T-helper 2 cell treated with Interferon-gamma antibody and Interleukin-4, amounts not matched to agents 5 μg/mL and 100 μg/mL, for 36 hours (primary cell): ENCODE measurements around the gene ATOX1.
"Not testable (repeated sequence)": the region's sequence is repeated elsewhere in the genome, so short reads cannot be mapped to it uniquely, and the experiment has no call there.

Source experiments
- DNase-seq: peaks from one replicate; pipeline ENCODE4 v3.0.0; 2021; ENCODE audit warnings: low spot score
- H3K27ac Mint-ChIP-seq: one replicate; pipeline ENCODE4 v1.8.0; 2021; ENCODE audit warnings: mild to moderate bottlenecking, mixed read lengths
- H3K27me3 Mint-ChIP-seq: one replicate; pipeline ENCODE4 v1.8.0; 2021; ENCODE audit warnings: low read depth, mixed read lengths
- H3K36me3 Mint-ChIP-seq: one replicate; pipeline ENCODE4 v1.8.0; 2021; ENCODE audit warnings: low read depth, mixed read lengths
- H3K4me1 Mint-ChIP-seq: one replicate; pipeline ENCODE4 v1.8.0; 2021; ENCODE audit warnings: low read depth, mixed read lengths
- H3K4me3 Mint-ChIP-seq: one replicate; pipeline ENCODE4 v1.8.0; 2022; ENCODE audit warnings: mild to moderate bottlenecking, moderate library complexity, mixed read lengths
- H3K9me3 Mint-ChIP-seq: one replicate; pipeline ENCODE4 v1.8.0; 2021; ENCODE audit warnings: mixed read lengths

The ATOX1 gene

DNA sequence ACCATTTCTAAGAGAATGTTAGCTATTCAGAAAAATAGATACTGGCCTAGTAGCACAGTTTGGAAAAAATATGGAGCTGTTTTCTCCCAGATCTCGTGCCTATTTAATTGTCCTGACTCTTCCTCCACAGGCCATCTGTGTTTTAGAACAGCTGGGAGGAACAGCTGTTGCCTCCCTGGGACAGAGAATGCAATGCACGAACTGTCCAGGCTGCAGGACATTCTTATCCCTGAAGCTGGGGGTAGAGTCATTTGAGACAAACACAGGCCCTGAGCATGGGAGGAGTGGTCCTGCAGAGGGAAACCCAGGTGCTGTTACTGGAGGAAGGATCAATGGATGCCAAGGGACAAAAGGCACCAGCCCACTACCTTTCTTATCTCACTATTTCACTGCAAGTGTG is 50.9 kb downstream of the ATOX1 start:
- H3K4me3 Mint-ChIP-seq, result no peak overlapping the region
- DNase-seq, result no peak
- H3K27ac Mint-ChIP-seq, result no peak overlapping the region
- peaks cover 13% of the 10 kb centered on the region for H3K27me3 Mint-ChIP-seq
- peaks cover 3% of the 10 kb centered on the region for H3K4me1 Mint-ChIP-seq
- no peaks in the 10 kb centered on the region for H3K36me3 Mint-ChIP-seq
- H3K9me3 Mint-ChIP-seq, result no peaks in the 10 kb centered on the region

DNA sequence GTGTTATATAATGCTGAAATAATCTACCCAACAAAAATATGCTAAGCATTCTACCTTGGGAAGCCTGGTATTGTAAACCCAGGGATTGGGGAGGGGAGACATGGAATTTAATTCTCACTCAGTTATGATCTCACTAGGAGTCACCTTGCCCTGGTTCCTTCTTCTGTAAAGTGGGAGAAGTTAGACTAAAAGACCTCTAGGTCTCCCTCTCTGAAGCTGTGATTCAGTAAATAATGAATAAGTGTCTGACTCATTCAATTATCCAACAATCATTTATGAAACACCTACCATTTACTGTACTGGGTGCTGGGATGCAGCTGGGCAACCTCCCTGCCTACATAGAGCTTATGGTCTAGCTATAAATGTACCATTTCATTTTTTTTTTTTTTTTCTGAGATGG is 51.5 kb downstream of the ATOX1 start:
- Mint-ChIP-seq H3K4me3 (no peak overlapping the region), H3K27me3 (peaks cover 8% of the 10 kb centered on the region), H3K4me1 (peaks cover 3% of the 10 kb centered on the region), H3K27ac (no peak overlapping the region), H3K9me3 (no peaks in the 10 kb centered on the region), H3K36me3 (no peaks in the 10 kb centered on the region)
- DNase-seq, result no peak

DNA sequence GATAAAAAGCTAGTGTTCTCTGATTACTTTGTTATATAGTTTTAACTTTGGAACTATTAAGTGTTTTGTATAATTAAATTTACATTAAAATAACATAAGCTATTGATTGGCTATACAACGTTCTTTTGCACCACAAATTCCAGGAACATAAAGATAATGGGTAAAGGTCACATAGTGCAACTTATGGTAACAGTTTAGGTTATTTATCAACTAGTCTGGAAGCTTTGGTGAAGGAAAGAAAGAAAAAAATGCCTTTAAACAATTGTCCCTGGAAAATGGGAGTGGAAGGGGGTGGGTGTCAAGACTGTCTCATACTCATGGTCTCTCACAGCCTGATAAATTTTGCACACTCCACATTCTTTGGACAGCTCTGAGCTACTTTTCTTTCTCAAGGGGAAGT is 54.7 kb downstream of the ATOX1 start:
- DNase-seq, result no peak

DNA sequence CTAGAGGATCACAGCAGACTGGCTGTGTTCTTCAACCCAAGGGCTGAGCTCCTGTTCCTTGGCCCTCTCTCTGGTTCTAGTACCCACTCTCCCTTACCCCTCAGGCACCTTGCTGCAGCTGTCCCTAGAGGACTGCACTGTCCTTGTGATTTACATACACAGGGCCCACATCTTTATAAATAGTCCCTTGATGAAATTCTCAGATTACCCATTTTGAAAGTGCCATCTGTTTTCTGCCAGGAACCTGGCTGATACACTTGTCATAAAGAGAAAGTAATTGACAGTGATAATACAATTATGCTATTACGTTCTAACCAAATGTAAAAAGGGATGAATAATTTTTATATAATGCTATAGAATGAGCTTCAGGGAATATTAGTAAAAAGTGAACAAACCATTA is 55.2 kb downstream of the ATOX1 start:
- DNase-seq, result no peak
- Mint-ChIP-seq H3K27ac (no peak overlapping the region), H3K4me3 (no peak overlapping the region), H3K27me3 (peaks cover 6% of the 10 kb centered on the region), H3K36me3 (no peaks in the 10 kb centered on the region), H3K9me3 (no peaks in the 10 kb centered on the region), H3K4me1 (no peaks in the 10 kb centered on the region)

More for the DNA sequence above, 54.7 kb downstream of the ATOX1 start:
- Mint-ChIP-seq H3K4me3 (no peak overlapping the region), H3K4me1 (no peaks in the 10 kb centered on the region), H3K36me3 (no peaks in the 10 kb centered on the region), H3K27me3 (peaks cover 6% of the 10 kb centered on the region), H3K27ac (no peak overlapping the region), H3K9me3 (no peaks in the 10 kb centered on the region)

DNA sequence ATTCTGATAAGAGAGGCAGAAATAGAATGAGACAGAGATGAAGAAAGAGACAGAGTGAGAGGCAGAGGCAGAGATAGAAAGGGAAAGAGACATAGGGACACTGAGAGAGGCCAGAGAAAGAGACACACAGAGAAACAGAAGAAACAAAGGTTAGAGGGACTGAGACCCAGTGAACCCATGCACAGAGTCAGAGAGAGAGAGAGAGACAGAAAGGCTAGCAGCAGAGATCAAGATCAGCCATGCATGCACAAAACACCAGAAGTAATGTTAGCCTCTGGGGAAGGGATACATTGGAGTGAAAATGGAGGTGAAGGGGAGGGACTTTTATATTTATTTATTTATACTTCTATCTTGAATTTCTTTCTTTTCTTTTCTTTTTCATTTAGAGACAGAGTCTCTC is 57.6 kb downstream of the ATOX1 start:
- no peaks in the 10 kb centered on the region for H3K4me1 Mint-ChIP-seq
- no peak overlapping the region for H3K4me3 Mint-ChIP-seq
- H3K27me3 Mint-ChIP-seq, result peaks cover 6% of the 10 kb centered on the region
- H3K27ac Mint-ChIP-seq, result no peak overlapping the region
- DNase-seq, result no peak
- H3K36me3 Mint-ChIP-seq, result no peaks in the 10 kb centered on the region
- H3K9me3 Mint-ChIP-seq, result no peaks in the 10 kb centered on the region

DNA sequence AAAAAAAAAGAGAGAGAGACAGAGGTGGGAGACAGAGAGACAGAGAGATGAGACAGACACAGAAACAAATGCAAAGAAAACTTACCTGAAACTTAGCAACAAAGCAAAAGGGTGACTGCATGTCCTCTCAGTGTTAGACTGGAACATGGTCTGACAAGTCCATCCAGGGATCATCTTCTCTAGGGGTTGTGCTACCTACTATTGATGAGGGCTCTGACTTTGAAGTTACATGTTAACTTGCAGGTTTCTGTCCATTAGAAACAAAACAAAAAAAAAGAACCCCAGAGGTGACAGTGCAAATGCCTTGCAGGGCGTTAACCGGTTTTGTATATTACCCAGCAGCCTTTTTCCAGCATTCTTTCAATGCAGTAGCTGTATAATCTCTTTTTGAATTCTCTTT is 58.1 kb downstream of the ATOX1 start:
- Mint-ChIP-seq H3K4me3 (no peak overlapping the region), H3K27ac (no peak overlapping the region), H3K4me1 (no peaks in the 10 kb centered on the region), H3K27me3 (peaks cover 6% of the 10 kb centered on the region), H3K9me3 (no peaks in the 10 kb centered on the region), H3K36me3 (no peaks in the 10 kb centered on the region)
- no peak for DNase-seq

DNA sequence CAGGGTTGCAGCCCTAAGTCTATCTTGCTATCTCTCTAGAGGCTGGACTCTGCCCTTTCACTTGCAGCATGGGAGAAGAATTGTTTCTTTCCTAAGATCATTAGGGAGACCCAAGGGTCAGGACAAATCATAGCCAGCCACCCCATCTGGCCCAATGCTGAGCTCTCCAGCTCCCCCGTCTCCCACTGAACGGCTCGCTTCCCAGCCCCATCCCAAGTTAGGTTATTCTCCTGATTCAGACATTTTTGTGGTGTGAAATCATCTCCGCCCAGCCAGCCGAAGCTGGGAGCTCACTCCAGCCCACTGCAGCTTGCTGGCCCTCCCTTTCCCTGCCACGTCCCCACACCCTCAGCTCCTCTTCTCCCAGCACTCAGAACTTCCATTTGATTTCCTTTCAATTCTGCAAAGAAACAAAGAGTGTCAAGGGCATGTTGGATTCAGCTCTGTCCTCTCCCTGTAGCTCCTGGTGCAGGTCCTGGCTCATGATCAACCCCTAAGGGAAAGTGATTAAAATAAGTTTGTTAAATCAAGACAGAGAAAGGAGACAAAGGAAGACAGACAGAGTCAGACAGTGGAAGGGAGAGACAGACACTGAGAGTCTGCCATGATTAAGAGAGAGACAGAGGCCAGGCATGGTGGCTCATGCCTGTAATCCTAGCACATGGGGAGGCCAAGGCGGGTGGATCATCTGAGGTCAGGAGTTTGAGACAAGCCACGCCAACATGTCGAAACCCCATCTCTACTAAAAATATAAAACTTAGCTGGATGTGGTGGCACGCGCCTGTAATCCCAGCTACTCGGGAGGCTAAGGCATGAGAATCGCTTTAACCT is 59.1 kb downstream of the ATOX1 start:
- DNase-seq, result no peak
- Mint-ChIP-seq H3K4me1 (no peaks in the 10 kb centered on the region), H3K4me3 (no peak overlapping the region), H3K9me3 (no peaks in the 10 kb centered on the region), H3K36me3 (no peaks in the 10 kb centered on the region), H3K27me3 (peaks cover 6% of the 10 kb centered on the region), H3K27ac (no peak overlapping the region)

DNA sequence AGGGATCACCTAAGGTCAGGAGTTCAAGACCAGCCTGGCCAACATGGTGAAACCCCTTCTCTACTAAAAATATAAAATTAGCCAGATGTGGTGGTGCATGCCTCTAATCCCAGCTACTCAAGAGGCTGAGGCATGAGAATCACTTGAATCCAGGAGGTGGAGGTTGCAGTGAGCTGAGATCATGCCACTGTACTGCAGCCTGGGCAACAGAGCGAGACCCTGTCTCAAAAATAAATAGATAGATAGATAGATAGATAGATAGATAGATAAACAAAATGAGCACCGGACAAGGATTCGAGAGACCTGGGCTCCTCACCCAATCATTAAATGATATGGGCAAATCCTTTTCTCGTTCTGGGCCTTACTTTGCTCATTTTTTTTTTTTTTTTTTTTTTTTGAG is 60.4 kb downstream of the ATOX1 start:
- H3K27ac Mint-ChIP-seq, H3K36me3 Mint-ChIP-seq: not testable (repeated sequence)

DNA sequence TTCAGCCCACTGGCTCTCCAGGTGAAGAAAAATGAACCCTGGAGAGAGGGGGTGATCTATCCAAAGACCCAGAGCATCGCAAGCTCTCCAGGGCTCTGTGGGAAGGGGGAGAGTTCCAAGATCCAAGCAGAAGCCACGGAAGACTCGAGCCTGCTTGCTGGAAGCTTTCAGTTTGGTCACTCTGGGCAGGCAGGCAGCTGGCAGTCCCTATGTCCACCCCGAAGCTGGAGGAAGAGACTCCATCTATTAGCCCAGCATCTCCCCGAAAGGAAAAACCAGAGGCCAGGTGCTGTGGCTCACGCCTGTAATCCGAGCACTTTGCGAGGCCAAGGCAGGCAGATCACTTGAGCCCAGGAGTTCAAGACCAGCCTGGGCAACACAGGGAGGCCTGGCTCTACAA is 61.0 kb downstream of the ATOX1 start:
- DNase-seq, result no peak
- H3K9me3 Mint-ChIP-seq, result no peaks in the 10 kb centered on the region

More for the DNA sequence above, 60.4 kb downstream of the ATOX1 start:
- H3K27me3 Mint-ChIP-seq, H3K4me1 Mint-ChIP-seq, DNase-seq, H3K9me3 Mint-ChIP-seq, H3K4me3 Mint-ChIP-seq: not testable (repeated sequence)

DNA sequence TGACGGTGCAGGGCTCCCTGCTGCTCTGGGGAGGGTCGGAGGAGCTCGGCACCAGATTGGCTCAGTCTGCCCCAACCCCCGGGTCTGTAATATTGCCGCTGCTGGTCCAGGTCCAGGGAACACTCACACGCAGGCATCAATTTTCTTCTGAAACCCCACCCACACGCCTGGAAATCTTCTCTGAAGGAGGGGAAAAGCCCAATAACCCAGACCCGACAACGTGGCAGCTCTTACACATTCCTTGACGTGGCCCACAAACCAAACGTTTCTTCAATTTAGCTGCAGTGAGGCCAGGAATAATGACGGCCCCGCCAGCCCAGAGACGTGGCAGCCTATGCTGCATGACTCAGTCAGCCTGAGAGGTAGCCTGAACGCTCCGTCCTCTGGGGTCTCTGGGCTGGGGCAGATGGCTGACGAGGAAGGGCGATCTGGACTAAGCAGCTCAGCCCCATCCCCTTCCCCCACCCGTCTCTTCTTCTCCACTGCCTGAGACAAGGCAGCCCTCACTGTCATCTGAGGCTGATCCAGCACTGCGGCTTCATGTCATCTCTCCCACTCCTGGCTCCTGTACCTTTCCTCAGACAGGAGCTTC is 61.9 kb downstream of the ATOX1 start:
- no peak for DNase-seq
- no peak overlapping the region for H3K27ac Mint-ChIP-seq
- peaks cover 8% of the 10 kb centered on the region for H3K27me3 Mint-ChIP-seq
- no peaks in the 10 kb centered on the region for H3K36me3 Mint-ChIP-seq
- H3K4me3 Mint-ChIP-seq, result no peak overlapping the region
- no peaks in the 10 kb centered on the region for H3K9me3 Mint-ChIP-seq
- no peaks in the 10 kb centered on the region for H3K4me1 Mint-ChIP-seq

More for the DNA sequence above, 61.0 kb downstream of the ATOX1 start:
- Mint-ChIP-seq H3K4me3 (no peak overlapping the region), H3K36me3 (no peaks in the 10 kb centered on the region), H3K4me1 (no peaks in the 10 kb centered on the region), H3K27ac (no peak overlapping the region), H3K27me3 (peaks cover 6% of the 10 kb centered on the region)

DNA sequence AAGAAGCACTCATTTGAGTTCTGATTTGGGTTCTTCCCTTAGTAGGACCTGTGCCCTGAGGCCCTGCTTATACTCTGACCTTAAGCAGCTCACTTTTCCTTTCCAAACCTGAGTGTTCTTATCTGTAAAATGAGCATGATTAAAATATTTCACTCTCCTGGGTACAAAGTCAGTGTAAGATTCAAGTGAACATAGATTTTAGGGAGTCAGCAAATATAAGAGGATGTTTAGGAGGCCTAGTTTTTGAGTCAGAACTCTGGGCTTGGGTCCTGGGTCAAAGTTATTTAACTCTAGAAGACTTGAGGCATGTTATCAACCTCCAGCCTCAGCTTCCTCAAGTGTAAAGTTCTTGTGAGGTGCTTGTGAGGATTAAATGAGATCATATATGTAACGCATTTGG is 63.0 kb downstream of the ATOX1 start:
- peaks cover 6% of the 10 kb centered on the region for H3K27me3 Mint-ChIP-seq
- DNase-seq, result no peak
- no peak overlapping the region for H3K27ac Mint-ChIP-seq
- no peaks in the 10 kb centered on the region for H3K4me1 Mint-ChIP-seq
- no peak overlapping the region for H3K4me3 Mint-ChIP-seq
- no peaks in the 10 kb centered on the region for H3K9me3 Mint-ChIP-seq
- H3K36me3 Mint-ChIP-seq, result no peaks in the 10 kb centered on the region

DNA sequence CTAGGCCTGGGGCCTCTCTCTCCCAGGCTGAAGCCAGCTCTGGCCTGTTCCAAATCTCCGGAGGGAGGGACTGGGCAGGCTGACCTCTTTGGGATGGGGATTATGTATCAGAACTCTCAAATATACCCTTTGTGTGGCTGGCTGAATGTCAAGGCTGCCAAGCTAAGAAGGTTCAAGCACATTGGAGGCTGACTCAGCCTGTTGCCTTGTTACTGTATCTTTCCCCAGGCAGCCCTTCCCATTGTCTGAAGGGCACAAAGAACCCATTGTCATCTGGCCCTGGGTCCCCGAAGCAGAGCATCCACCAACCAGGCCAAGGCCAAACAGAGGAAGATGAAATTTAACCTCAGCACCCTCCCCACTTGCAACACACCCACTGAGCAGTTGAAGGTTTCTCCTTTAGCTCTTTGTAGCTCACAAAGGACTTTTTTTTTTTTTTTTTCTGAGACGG is 64.4 kb downstream of the ATOX1 start:
- Mint-ChIP-seq H3K36me3 (no peaks in the 10 kb centered on the region), H3K9me3 (no peaks in the 10 kb centered on the region), H3K4me3 (no peak overlapping the region), H3K27ac (no peak overlapping the region), H3K4me1 (no peaks in the 10 kb centered on the region), H3K27me3 (peaks cover 6% of the 10 kb centered on the region)
- DNase-seq, result no peak
